DOHH2 (cell line): ENCODE measurements around the gene TPGS2.
"Not testable (repeated sequence)": the region's sequence is repeated elsewhere in the genome, so short reads cannot be mapped to it uniquely, and the experiment has no call there.

ENCODE experiments used
- EZH2phosphoT487 ChIP-seq: fragments of 200-600 bp; sonication (generic); IDR thresholded peaks from 2 replicates; pipeline ENCODE4 v1.6.1; 2017; ENCODE audit warnings: borderline replicate concordance, mild to moderate bottlenecking, antibody characterized with exemption, low read length, moderate library complexity, mixed read lengths
- TF ChIP-seq, protein P1 (sequence below): fragments of 200-600 bp; sonication (generic); IDR thresholded peaks from one replicate; pipeline ENCODE4 v1.5.1; 2014; ENCODE audit warnings: antibody characterized with exemption, mild to moderate bottlenecking, low read depth, low read length; ENCODE audit not compliant: poor library complexity, severe bottlenecking

GRCh38 chr18:36873826-36874225 lies 45.0 kb upstream of the TPGS2 start:
- TF ChIP-seq, protein P1, sequence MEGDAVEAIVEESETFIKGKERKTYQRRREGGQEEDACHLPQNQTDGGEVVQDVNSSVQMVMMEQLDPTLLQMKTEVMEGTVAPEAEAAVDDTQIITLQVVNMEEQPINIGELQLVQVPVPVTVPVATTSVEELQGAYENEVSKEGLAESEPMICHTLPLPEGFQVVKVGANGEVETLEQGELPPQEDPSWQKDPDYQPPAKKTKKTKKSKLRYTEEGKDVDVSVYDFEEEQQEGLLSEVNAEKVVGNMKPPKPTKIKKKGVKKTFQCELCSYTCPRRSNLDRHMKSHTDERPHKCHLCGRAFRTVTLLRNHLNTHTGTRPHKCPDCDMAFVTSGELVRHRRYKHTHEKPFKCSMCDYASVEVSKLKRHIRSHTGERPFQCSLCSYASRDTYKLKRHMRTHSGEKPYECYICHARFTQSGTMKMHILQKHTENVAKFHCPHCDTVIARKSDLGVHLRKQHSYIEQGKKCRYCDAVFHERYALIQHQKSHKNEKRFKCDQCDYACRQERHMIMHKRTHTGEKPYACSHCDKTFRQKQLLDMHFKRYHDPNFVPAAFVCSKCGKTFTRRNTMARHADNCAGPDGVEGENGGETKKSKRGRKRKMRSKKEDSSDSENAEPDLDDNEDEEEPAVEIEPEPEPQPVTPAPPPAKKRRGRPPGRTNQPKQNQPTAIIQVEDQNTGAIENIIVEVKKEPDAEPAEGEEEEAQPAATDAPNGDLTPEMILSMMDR: not testable (repeated sequence)
- not testable (repeated sequence) for TF ChIP-seq EZH2phosphoT487
